NCI-H524 (cell line): Measurements from ENCODE around the gene MRTO4.
"Not testable (repeated sequence)": the region's sequence is repeated elsewhere in the genome, so short reads cannot be mapped to it uniquely, and the experiment has no call there.

Source experiments
- DNase-seq, 2 experiments: peaks; one replicate each; lab custom pipeline; 2025; lab: John Stamatoyannopoulos, UW

The MRTO4 gene

GRCh38 chr1:19251305-19252196 lies at the start of gene MRTO4, which contains the start of gene EMC1:
MRTO4 (plus strand) TSS chr1:19251805; CDS start chr1:19251836, 31 bp downstream.
EMC1 (minus strand) TSS chr1:19251524; CDS start chr1:19251509, 15 bp downstream.
- peak; percentile 57 to 84 for DNase-seq

DNA sequence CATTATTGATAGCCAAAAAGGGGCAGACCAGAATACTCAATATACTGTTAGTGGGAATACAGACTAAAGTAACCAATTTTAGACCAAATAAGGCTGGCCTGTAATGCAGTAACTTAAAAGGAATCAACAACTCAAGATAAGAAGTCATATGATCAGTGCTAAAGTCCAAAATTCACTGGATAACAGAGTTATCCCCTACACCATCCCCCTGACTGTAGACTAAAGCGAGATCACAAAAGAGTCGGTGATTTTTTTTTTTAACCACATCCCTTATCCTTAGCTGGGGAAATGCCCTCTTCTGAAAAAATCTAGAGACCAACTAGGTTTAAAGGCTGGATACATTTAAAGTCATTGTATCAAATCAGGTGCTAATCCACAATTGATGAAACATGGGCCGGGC lies 49.2 kb upstream of the MRTO4 start:
- no peak for DNase-seq

- DNase-seq, result no peak
These were observed 48.2 kb upstream of the MRTO4 start for GRCh38 chr1:19203440-19203839.

DNA sequence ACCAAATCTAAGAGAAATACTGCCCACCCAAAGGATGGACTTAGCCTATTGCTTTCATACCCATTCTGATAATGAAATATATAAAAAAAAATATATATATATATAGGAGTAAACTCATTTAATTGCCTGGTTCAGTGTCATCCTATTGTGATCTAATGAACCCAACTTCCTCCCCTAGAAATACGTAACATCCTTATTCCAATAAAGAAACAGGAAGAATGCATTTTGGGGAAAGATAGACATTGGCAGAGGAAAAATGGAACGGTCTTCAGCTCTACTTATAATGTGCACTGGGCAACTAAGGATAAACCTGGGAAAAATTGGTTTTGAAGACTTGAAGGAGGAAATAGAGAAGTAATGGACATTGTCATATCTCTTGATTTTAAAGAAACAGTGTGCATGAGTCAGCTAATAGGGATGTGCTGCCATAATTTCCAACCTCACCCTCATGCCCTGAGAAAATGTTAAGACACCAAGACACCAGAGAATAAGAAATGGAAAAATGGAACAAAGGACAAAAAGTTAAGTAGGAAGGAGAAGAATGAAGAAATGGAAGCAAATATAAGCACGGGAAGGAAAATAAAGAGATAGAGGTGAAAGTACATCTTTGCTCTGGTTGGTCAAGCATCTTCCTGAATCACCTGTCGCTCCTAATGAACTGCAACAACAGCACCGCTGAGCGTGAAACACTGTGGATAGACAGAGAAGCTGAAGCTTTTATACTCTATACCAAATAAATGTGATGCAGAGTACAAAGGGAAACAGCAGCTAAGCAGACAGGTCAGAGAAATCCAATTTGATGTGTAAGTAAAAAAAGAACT lies 46.9 kb upstream of the MRTO4 start:
- DNase-seq, result no peak

- DNase-seq, result no peak
These were observed 46.2 kb upstream of the MRTO4 start for GRCh38 chr1:19205403-19205802.

DNA sequence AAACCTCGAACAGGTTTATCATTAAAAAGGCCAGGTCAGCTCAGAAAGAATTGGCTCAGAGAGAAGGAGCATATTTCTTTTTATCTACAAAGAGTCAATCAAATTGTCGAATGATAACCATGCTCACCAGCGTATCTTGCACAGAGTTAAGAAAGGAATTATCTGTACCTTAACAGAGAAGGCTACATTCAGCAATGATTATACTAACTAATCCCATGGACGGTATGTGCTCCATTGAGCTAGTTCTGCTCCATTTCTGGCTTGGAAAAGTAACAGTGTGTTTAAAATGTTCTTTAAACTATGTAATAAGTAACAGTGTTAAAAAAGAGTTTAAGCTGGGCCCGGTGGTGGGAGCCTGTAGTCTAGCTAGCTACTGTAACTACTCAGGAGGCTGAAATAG lies 45.8 kb upstream of the MRTO4 start:
- no peak for DNase-seq

DNA sequence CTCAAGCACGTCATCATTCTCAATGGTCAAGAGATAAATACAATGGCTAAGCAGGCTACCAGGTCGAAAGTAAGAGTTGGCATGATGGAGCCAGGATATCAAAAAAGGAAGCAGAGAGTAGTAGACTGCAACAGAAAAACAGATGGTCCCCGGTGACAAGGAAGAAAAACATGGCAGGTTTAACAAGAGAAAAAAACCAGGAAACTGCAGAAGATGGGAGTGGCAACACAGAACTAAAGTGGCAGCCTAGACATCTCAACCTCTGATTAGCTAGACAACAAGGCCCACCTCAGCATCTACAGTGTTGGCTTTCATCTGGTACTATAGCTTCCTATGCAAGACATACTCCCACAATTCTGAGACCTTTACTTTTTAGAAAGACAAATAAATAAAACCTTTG lies 44.7 kb upstream of the MRTO4 start:
- DNase-seq, result no peak

DNA sequence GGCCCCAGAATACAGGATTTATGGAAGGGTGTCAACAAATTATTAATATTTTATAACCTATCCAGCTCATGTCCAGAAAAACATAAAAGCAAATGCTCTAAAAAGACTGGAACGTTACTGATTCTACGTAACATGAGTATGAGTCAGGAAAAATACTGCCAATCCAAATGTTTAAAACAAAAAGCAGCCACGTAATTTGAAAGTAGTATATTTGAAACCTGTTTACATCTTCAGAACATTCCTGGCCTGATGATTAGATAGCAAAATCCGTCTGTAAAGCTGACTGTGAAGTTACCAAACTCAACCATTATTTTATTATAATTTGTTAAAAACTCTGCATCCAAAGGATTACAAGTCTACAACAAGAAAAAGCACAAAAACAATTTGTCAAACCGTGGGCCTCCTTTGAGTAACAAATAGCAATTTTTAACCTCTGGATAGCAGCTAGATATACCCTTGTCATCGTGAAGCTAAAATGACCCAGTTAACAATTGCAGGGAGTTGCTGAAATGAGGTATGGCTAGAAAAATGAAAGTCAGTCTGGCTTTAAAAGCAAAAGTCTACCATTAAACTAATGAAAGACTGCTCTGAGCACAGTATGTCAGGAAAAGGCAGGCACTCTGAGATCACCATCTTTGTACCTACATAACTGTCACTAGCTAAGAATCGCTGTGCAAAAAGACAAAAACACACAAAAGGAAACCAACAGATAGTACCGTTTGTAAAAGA lies 42.7 kb upstream of the MRTO4 start:
- DNase-seq, result no peak

DNA sequence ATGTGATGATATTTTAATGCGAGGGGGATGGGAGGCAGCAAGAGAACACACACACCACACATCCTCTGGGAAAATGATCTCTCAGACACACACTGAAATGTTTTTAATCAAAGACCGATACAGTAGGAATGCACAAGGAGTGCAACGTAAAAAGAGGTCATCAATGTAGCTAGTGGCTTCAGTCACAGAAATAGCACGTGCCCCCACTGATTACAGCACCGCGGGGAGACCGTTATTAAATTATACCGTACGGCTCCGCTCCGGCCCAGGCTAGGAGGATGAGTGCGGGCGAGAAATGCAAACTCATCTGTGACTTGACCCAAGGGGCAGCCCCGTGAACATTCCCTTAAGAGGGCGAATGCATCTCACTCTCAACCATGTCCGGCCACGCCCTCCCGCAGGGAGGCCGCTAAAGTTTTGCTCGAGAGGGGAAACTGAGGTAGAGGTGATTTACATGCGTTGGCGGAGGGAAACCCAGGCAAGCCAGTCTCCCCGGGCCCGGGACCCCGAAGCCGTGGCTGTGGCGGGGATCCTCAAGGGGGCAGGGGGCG lies 42.1 kb upstream of the MRTO4 start:
- peak in 1 of 2 experiments; percentile 27 for DNase-seq

DNA sequence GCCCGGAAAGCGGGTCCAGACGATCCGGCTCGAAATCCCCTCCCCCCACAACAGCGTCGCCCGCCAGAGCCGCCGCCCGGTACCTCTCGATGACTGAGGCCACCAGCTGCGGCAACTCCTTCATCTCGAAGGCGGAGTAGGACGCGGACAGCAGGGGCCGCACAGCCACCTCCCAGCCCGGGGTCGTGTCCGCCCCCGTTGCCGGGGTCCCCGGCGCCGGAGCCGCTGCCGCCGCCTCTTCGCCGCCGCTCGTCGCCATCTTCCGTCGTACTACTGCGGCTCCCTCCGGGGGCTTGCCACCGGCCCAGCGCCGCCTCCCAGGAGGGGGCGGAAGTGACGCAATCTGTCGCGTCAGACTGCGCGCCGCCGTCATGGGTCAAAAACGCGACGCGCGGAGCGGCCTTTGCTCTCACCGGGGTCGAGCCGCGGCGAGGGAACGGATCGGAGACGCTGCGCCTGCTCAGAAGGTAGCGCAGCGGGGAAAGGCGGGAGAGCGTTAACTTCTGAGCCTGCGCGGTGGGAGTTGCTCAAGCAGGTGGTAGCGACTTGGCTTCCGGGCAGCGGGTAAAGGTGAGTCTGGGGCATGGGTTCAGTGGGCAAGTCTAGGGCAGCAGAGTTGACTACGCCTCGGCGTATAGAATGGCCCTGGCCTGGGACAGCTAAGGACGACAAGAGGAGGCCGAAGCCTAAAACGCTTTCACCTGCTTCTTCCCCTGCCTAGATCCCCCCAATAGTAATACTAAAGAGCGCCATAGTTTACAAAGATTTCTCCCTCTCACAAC lies 41.4 kb upstream of the MRTO4 start, which contains the start of gene UBR4:
Gene UBR4, minus strand, starts transcription at position 277 of the 782 bp plus-strand sequence. Its CDS starts 18 bp downstream, at position 259.
- DNase-seq, result peak; percentile 90 to 95

DNA sequence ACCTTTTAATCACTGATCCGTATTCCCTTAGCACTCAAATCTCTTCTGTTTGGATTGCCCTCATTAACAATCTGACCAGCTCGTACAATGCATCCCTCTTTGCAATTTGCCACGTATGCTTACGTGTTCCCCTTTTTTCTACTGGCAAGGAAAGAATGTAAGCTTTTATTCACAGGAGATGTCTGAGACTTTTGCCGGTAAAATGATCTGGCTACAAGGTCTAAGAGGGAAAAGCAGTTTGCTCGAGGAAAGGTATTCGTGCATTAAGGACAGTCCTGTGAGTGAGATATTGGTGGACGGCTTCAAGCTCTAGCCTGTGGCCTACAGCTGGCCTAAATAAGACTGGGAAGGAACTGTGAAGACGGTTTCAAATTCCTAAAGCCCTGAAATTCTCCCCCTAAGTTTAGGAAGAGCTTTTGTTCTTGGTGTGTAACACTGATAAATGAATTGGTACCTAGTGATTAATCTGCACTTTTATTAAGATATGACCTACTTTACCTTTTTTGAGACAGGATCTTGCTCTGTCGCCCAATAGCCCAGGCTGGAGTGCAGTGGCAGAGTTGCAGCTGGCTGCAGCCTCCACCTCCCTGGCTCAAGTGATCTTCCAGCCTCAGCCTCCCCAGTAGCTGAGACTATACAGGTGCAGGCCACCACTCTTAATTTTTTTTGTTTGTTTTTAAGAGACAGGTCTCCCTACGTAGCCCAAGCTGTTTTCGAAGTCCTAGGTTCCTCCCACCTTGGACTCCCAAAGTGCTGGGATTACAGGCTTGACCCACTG lies 40.6 kb upstream of the MRTO4 start:
- DNase-seq, result no peak

GRCh38 chr1:19212167-19212566 lies 39.4 kb upstream of the MRTO4 start:
- DNase-seq, result no peak

DNA sequence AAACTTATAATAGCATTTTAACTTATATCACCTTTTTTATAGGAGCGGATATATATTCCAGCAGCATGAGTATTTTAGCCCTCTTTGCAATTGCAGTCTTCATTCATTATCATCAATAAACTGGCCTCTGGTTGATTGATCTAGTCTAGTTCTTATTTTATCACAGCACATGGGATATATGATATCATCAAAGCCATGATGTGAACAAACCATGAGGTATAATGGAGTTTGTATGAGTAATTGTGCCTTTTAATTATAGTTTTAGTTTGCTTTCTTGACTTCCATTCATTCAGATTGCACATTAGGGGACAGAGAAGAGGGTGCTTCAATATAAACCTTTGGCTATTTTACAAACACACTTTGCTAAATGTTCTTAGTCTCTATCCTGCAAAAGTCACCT lies 38.0 kb upstream of the MRTO4 start:
- DNase-seq, result no peak

DNA sequence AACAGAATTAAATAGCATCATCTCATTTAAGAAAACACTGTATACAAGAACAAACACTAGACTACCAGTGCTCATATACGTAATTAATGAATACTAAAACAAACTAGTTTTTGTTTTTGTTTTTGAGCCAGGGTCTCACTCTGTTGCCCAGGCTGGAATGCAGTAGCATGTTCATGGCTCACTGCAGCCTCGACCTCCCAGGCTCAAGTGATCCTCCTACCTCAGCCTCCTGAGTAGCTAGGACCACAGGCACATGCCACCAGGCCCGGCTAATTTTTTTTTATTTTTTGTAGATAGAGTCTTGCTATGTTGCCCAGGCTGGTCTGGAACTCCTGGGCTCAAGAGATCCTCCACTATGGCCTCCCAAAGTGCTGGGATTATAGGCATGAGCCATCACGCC lies 35.0 kb upstream of the MRTO4 start:
- not testable (repeated sequence) for DNase-seq

DNA sequence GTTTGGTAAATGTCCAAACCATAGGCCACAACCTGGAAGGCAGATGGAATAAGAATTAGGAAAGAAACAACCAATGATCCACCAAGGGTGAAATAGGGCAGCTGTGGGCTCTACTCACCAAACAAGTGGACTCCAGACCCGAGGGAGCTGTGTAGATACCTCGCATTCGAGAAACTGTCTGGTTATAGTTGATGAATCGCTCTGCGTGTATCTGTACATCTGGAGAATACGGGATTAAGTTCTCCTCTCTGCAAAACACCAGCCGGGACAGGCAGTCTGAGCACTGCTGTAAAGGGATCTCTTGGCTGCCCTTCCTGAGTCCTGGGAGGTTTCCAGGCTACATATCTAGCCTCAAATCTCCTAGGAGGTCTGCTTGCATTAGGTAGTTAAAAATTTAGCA lies 32.2 kb upstream of the MRTO4 start:
- DNase-seq, result no peak

DNA sequence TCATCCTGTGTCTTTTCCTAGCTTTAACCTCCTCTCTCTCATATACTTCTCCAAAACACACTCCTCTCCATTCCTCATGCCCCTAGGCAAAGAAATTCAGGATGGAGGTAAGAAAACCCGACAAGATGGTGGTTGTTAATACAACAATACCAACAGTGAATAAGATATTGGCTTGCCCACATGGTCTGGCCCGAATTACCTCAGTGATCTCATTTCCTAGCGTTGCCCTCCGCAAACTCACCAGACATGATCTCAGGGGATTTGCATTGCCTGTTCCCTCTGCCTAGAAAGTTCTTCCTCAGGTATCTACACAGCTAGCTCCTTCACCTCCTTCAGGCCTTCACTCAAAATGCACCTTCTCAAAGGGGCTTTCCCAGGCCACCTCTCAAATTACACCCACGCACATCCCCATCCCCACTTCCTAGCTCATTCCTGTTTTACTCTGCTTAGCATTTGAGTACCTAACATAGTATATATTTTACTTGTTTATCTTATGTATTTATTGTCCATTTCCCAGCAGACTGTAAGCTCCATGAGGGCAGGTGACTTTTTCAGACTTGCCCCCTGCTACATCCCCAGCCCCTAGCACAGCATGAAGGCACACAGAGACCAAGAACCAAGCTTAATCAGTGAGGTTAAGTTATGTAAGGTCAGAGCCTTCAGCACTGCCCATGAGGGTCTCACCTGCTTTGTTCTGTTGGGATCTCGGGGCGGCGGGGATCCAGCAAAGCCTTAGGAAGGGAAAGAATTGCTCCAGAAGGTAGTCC lies 31.3 kb upstream of the MRTO4 start:
- DNase-seq, result no peak

- no peak for DNase-seq
These were observed 30.6 kb upstream of the MRTO4 start for GRCh38 chr1:19220991-19221390.

- DNase-seq, result no peak
These were observed 29.0 kb upstream of the MRTO4 start for GRCh38 chr1:19222573-19222972.
